GM12891 (cell line): ENCODE measurements around the gene GLIS1.

Source experiments
- PAX5 ChIP-seq: IDR thresholded peaks from 2 replicates; pipeline ENCODE4 v1.6.1; 2011; ENCODE audit warnings: low read length, moderate library complexity, mild to moderate bottlenecking; ENCODE audit not compliant: insufficient read depth, severe bottlenecking
- POLR2A ChIP-seq: IDR thresholded peaks from 2 replicates; pipeline ENCODE4 v1.6.1; 2011; ENCODE audit warnings: low read depth, low read length, control low read depth
- POLR2AphosphoS5 ChIP-seq: IDR thresholded peaks from 2 replicates; pipeline ENCODE4 v1.6.1; 2011; ENCODE audit warnings: low read depth, low read length, control low read depth
- SPI1 ChIP-seq: IDR thresholded peaks from 2 replicates; pipeline ENCODE4 v1.6.1; 2011; ENCODE audit warnings: low read depth, low read length, control low read depth
- TAF1 ChIP-seq: IDR thresholded peaks from 2 replicates; pipeline ENCODE4 v1.6.1; 2011; ENCODE audit warnings: low read depth, low read length, control low read depth

DNA sequence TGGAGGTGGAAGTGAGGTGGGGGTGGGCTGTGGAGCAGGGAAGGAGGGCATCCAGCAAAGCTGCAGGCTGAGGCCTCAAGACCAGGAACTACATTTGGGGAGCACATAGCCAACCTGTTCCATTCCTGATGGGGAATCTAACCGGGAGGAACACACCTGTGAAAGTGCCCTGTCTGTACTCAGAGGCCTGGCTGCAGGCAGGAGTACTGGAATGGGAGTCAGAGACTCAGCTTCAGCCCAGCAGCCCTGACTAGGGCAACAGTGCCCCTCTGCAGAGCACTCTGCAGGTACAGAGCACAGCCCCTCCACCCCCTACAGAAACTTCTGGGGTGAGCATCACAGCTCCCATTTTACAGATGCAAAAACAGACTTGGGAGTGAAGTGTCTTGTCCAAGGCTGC is 153.4 kb downstream of the GLIS1 start:
- no peak for TF ChIP-seq POLR2A
- TF ChIP-seq POLR2AphosphoS5 = no peak
- no peak for TF ChIP-seq PAX5
- TF ChIP-seq SPI1 = no peak
- TF ChIP-seq TAF1 = no peak
